Measurements from ENCODE around the gene TRPC3. TPM values are rescaled to one million over a fixed set of nuclear protein-coding genes. Genes with fewer than 3 reads are reported as not detected.
"Not testable (repeated sequence)": the region's sequence is repeated elsewhere in the genome, so short reads cannot be mapped to it uniquely, and the experiment has no call there.

The TRPC3 gene
- total RNA-seq, 1 donor from 2014 or later, result 1.0 TPM

GRCh38 chr4:121950212-121950679, 1.6 kb downstream of the TRPC3 start:
- intact Hi-C loops (cut with micrococcal nuclease), result loop anchor here (1.0 to 5.0 kb wide), 14 partner anchors 49 to 981 kb away; partner anchors contain the start of genes BBS12, BBS7, BLTP1 and NUDT6

DNA sequence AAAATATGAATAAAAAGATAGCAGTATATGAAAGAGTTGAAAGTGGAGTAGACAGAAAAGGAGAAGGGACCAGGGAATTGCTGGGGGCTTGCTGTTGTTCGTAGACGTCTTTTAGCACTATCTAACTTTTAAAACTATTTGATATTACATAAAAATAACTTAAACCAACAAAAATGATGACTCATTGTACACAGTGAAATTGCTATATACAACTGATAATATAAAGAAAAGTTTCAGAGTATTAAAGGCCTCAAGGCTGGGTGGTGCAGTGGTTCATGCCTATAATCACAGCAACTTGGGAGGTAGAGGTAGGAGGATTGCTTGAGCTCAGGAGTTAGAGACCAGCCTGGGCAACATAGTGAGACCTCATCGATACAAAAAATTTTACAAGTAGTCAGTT, 5.2 kb downstream of the TRPC3 start:
- intact Hi-C loops (cut with micrococcal nuclease), result no loop called here

- intact Hi-C loops (cut with micrococcal nuclease), result no loop called here
These were observed 7.9 kb downstream of the TRPC3 start for GRCh38 chr4:121943941-121944340.

GRCh38 chr4:121939690-121940089, 12.2 kb downstream of the TRPC3 start:
- intact Hi-C loops (cut with micrococcal nuclease), result no loop called here

GRCh38 chr4:121938282-121939092, 13.4 kb downstream of the TRPC3 start:
- intact Hi-C loops (cut with micrococcal nuclease), result no loop called here

DNA sequence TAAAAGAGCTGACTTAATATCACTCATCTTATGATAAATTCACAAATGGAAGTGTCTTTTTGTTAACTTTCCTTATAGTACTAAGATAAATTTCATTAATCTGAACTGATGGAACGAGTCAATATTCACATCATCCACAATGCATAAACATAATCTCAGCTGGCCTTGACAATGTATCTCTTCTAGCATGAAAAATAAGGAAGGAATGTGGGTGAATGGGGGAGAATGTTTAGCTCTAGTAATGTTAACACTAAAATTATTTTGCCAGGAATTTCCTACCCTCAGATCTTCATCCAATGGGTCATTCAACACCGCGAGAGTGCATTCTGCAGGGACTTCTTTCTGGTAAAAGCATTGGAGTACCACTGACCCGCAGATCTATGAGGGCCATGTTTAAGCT, 15.8 kb downstream of the TRPC3 start:
- intact Hi-C loops (cut with micrococcal nuclease), result no loop called here

DNA sequence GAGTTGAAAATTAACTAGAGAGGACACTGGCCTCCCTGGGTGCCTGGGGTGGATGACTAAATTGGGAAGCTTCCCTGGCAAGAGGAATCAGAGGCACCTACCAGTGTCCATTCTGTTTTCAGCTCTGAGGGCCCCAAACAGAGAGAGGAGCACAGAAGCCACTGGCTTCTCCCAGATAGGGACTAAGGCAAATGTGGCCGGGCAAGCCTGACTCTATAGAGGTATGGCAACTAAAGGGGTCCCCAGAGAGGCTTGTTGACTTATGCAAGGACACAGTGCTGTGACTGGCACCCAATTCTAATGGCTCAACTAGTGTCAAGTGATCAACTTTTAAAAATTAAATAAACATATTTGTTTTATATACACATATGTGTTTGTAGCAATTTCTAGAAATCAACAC, 17.2 kb downstream of the TRPC3 start:
- intact Hi-C loops (cut with micrococcal nuclease), result no loop called here

DNA sequence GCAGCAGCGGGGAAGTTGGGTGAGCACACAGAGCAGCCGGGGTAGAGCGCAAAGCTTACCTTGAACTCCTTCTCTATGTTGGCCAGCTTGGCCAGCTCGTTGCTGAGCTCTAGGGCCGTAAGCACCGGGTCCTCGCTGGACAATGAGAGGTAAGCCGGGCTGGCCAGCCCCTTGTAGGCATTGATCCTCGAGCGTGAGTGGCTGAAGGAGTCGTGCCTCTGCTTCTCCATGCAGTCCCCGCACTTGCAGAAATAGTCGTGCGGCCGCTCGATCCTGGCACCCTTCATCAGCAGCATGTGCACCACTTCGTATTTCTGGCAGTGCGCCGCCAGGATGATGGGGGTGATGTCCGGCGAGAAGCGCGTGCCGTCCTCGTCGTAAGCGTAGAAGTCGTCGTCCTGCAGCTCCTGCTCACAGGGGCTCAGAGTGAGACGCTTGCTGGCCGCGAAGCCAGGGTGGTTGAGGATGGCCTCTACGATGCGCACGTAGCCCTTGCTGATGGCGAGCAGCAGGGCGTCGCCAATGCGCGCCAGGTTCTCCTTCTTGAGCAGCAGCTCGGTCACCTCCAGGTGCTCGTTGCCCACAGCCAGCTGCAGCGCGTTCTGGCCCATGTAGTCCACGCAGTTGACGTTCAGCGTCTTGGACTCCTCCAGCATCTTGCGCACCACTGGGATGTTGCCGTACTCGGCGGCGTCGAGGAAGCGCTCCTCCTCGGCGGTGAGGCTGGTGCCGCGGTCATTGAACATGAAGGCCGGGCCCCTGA, 19.5 kb downstream of the TRPC3 start:
- intact Hi-C loops (cut with micrococcal nuclease), result no loop called here

DNA sequence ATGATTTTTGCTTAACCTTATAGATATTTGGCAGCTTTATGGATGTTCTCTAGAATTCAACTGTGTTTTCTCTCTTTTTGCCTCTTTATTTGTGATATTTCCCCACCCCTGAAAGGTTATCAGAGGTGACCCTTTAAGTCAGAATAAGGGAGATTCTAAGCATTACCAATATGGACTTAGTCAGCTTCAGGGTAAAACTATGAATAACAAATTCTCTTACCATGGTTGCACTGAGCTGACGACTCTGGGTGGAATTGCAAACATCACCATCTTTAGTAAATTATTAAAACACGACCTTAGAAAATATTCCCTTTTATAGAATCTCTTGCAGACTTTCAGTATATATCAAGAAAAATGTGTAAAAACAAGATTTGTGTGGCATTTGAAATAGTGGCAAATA, 21.6 kb downstream of the TRPC3 start:
- intact Hi-C loops (cut with micrococcal nuclease), result no loop called here

GRCh38 chr4:121927948-121928347, 23.9 kb downstream of the TRPC3 start:
- intact Hi-C loops (cut with micrococcal nuclease), result no loop called here

GRCh38 chr4:121926490-121926889, 25.4 kb downstream of the TRPC3 start:
- intact Hi-C loops (cut with micrococcal nuclease), result not testable (repeated sequence)

DNA sequence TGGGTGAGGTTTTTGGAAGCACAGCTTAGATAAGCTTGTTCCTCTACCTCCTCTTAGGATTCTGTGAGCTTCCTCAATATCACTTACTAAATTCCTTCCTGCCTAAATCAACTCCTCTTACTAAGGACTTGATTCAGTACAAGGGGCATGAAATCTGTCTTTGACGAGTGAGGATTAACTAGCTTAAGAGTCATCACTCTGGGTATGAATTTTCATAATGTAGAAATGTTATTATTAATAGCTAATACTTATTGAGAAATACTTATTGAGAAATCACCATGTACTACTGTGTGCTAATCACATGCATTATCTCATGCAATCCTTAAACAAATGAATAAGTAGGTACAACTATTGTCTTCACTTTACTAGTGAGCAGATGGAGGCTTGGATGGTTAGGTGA, 28.6 kb downstream of the TRPC3 start:
- intact Hi-C loops (cut with micrococcal nuclease), result no loop called here

DNA sequence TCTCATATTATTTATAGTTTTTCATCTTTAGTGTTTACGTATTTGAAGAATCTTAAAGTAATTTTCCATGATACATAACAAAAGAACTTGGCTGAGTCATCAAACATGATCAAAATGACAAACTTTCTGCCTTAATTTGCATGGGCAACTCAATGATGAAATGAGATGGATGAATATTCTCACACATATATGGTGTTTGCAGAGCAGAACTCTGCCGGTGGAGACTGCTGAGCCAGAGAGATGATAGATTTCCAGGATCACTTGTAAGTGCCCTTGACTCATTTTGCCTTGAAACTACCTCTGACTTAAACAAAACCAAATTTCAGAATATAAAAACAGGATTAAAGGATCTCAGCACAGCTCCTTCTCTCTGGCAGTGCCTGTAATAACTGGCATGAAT, 38.2 kb downstream of the TRPC3 start:
- intact Hi-C loops (cut with micrococcal nuclease), result loop anchor here (1.0 kb wide), 1 partner anchor 90 kb away; no protein-coding TSS in a partner anchor

DNA sequence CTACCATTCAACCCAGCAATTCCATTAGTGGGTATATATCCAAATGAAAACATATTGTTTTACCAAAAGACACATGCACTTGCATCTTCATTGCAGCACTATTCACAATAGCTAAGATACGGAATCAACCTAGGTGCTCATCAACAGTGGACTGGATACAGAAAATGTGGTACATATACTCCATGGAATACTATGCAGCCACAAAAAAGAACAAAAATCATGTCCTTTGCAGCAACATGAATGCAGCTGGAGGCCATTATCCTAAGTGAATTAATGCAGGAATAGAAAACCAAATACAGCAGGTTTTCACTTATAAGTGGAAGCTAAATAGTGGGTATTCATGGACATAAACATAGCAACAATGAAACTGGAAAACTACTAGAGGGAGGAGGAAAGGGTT, 43.5 kb downstream of the TRPC3 start:
- intact Hi-C loops (cut with micrococcal nuclease), result no loop called here

DNA sequence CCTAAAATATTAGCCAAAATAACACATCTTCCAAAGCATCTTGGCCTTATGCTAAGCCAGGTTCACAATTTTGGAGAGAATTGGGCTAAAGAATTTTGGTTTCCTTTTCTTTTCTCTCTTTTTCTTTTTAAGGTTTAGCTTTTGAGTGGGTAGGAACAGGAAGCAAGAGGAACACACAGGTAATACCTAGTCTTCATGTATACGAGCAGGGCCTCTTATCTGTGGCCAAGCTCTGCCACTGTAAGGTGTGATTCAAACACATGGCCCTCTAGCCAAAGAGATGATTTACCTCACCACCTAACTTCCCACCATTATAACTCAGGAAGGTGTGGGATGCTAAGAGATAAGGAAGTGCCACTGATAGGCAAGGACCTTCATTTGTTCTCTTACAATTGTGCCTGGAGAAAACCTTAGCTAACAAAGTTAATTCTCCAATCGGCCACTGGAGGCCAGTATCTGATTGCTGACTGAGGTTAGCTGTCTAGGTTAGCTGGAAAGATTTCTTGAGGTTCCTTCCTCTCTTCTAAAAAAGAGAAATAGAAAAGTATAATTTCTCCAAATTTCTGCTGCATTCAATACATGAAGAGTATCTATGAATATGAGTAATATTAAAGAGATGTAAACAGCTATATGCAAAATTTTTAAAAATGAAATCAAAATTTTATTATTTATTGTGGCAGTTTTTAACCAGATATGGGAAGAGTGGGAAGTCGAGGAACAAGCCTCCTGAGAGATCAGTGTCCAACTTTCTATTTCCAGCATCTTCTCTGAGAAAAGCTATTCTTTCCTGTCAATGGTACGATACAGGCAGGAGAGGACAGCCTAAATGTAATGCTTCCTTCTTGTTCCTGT, 51.5 kb downstream of the TRPC3 start:
- intact Hi-C loops (cut with micrococcal nuclease), result loop anchor here (1.0 to 5.0 kb wide), 11 partner anchors 50 to 1030 kb away; partner anchors contain the start of genes BBS12 and NUDT6

DNA sequence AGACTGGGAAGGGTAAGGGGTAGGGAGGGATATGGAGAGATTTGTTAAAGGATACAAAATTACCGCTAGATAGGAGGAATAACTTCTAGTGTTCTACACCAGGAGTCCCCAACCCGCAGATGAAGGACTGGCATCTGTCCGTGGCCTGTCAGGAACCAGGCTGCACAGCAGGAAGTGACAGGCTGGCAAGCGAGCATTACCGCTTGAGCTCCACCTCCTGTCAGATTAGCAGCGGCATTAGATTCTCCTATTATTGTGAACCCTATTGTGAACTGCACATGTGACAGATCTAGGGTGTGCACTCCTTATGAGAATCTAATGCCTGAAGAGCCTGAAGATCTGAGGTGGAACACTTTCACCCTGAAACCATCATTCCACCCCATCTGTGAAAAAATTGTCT, 53.7 kb downstream of the TRPC3 start:
- intact Hi-C loops (cut with micrococcal nuclease), result no loop called here

GRCh38 chr4:121888134-121888533, 63.7 kb downstream of the TRPC3 start:
- intact Hi-C loops (cut with micrococcal nuclease), result no loop called here

DNA sequence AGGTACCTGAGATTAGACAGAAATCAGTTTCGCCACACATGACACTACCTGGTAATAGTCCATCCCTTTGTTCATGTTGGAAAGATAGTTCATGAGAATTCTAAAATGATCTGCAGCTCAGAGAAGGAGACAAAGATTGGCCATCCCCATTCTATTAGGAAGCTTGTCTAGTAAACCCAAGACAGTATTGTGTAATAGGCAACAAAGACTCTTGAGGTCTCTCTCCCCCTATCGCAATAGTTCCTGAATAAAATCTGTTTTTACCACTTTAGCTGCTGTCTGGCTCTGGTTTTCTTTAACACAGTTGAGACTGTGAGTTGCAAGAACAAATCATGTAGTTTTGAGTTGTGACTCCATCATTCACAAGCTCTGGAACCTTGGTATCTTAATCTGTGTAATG, 66.7 kb downstream of the TRPC3 start:
- intact Hi-C loops (cut with micrococcal nuclease), result no loop called here

GRCh38 chr4:121881158-121881557, 70.7 kb downstream of the TRPC3 start:
- intact Hi-C loops (cut with micrococcal nuclease), result no loop called here

GRCh38 chr4:121879135-121879534, 72.7 kb downstream of the TRPC3 start:
- intact Hi-C loops (cut with micrococcal nuclease), result no loop called here

- intact Hi-C loops (cut with micrococcal nuclease), result no loop called here
These were observed 74.7 kb downstream of the TRPC3 start for GRCh38 chr4:121877041-121877773.

Data from T-helper 1 cell treated with Interleukin-12 subunit alpha and Interleukin-12 subunit beta and Interleukin-4 antibody, amounts not matched to agents 30 ng/mL and 1 ng/mL, for 36 hours (primary cell).